H9 (cell line): ENCODE data around the gene MUC5AC. TPM values are rescaled to one million over a fixed set of nuclear protein-coding genes. Genes with fewer than 3 reads are reported as not detected.
A peak's percentile ranks its signal among the peaks of the same experiment; 100 is the strongest.

Experiments
- DNase-seq: peaks from one replicate; pipeline ENCODE4 v3.0.0-alpha.2; 2017
- H2AFZ ChIP-seq: one replicate; pipeline ENCODE4 v1.6.1; 2013; ENCODE audit warnings: mild to moderate bottlenecking, low read length, control low read depth, moderate library complexity
- H2AK5ac ChIP-seq: 2 replicates; pipeline ENCODE4 v1.6.1; 2013; ENCODE audit warnings: low read length, control low read depth, mixed read lengths; ENCODE audit not compliant: insufficient read length
- H2BK120ac ChIP-seq: one replicate; pipeline ENCODE4 v1.6.1; 2013; ENCODE audit warnings: low read depth, mild to moderate bottlenecking, low read length, control low read depth, inconsistent platforms; ENCODE audit not compliant: poor library complexity, severe bottlenecking
- H2BK12ac ChIP-seq: 2 replicates; pipeline ENCODE4 v1.6.1; 2013; ENCODE audit warnings: low read length, control low read depth, mixed read lengths, low read depth; ENCODE audit not compliant: insufficient read length
- H2BK15ac ChIP-seq: 2 replicates; pipeline ENCODE4 v1.6.1; 2013; ENCODE audit warnings: low read depth, low read length, control low read depth
- H2BK20ac ChIP-seq: one replicate; pipeline ENCODE4 v1.6.1; 2013; ENCODE audit warnings: low read depth, mild to moderate bottlenecking, low read length, control low read depth, inconsistent platforms; ENCODE audit not compliant: poor library complexity, severe bottlenecking
- H2BK5ac ChIP-seq: 2 replicates; pipeline ENCODE4 v1.6.1; 2013; ENCODE audit warnings: low read length, control low read depth, mixed read lengths; ENCODE audit not compliant: insufficient read length
- H3K14ac ChIP-seq: 2 replicates; pipeline ENCODE4 v1.6.1; 2013; ENCODE audit warnings: low read length, control low read depth; ENCODE audit not compliant: insufficient read depth
- H3K18ac ChIP-seq: 2 replicates; pipeline ENCODE4 v1.6.1; 2013; ENCODE audit warnings: low read depth, mild to moderate bottlenecking, mixed read lengths, low read length, control low read depth; ENCODE audit not compliant: insufficient read length
- H3K23ac ChIP-seq: 2 replicates; pipeline ENCODE4 v1.6.1; 2013; ENCODE audit warnings: low read length, control low read depth, mixed read lengths, low read depth; ENCODE audit not compliant: insufficient read length
- H3K23me2 ChIP-seq: 2 replicates; pipeline ENCODE4 v1.6.1; 2013; ENCODE audit warnings: low read depth, mild to moderate bottlenecking, mixed read lengths, low read length, control low read depth; ENCODE audit not compliant: insufficient read length, poor library complexity, severe bottlenecking
- H3K27ac ChIP-seq: 2 replicates; pipeline ENCODE4 v1.5.1; 2013; ENCODE audit warnings: low read length, control low read depth, mixed read lengths, low read depth; ENCODE audit not compliant: insufficient read length
- H3K27me3 ChIP-seq: 2 replicates; pipeline ENCODE4 v1.6.1; 2013; ENCODE audit warnings: low read length, control low read depth, inconsistent platforms; ENCODE audit not compliant: insufficient read depth
- H3K4ac ChIP-seq: 2 replicates; pipeline ENCODE4 v1.6.1; 2013; ENCODE audit warnings: low read depth, mild to moderate bottlenecking, control low read depth, inconsistent platforms, low read length, moderate library complexity
- H3K4me1 ChIP-seq: 2 replicates; pipeline ENCODE4 v1.6.1; 2013; ENCODE audit warnings: low read length, control low read depth, inconsistent platforms; ENCODE audit not compliant: insufficient read depth
- H3K4me2 ChIP-seq: 2 replicates; pipeline ENCODE4 v1.6.1; 2013; ENCODE audit warnings: low read length, control low read depth, mixed read lengths; ENCODE audit not compliant: insufficient read length, insufficient read depth
- H3K56ac ChIP-seq: 2 replicates; pipeline ENCODE4 v1.6.1; 2013; ENCODE audit warnings: low read depth, mild to moderate bottlenecking, mixed read lengths, low read length, control low read depth; ENCODE audit not compliant: insufficient read length
- H3K79me1 ChIP-seq: 2 replicates; pipeline ENCODE4 v1.6.1; 2013; ENCODE audit warnings: low read depth, mild to moderate bottlenecking, moderate library complexity, low read length, control low read depth, inconsistent platforms; ENCODE audit not compliant: insufficient read depth, poor library complexity, severe bottlenecking
- H3K79me2 ChIP-seq: 2 replicates; pipeline ENCODE4 v1.6.1; 2013; ENCODE audit warnings: low read length, control low read depth, inconsistent platforms; ENCODE audit not compliant: insufficient read depth
- H3K9ac ChIP-seq: 2 replicates; pipeline ENCODE4 v1.6.1; 2013; ENCODE audit warnings: low read length, control low read depth, mixed read lengths; ENCODE audit not compliant: insufficient read length; ENCODE audit errors: extremely low read depth
- H3K9me3 ChIP-seq: one replicate; pipeline ENCODE4 v1.6.1; 2013; ENCODE audit warnings: low read depth, low read length, inconsistent platforms; ENCODE audit not compliant: control insufficient read depth
- H3T11ph ChIP-seq: one replicate; pipeline ENCODE4 v1.6.1; 2013; ENCODE audit warnings: mild to moderate bottlenecking, low read length, control low read depth, inconsistent platforms
- H4K20me1 ChIP-seq: one replicate; pipeline ENCODE4 v1.6.1; 2013; ENCODE audit not compliant: control insufficient read depth, insufficient read length, insufficient read depth
- H4K5ac ChIP-seq: 2 replicates; pipeline ENCODE4 v1.6.1; 2013; ENCODE audit warnings: low read depth, mild to moderate bottlenecking, mixed read lengths, low read length, control low read depth; ENCODE audit not compliant: insufficient read length
- H4K8ac ChIP-seq: replicated peaks from 2 replicates; pipeline ENCODE4 v1.6.1; 2013; ENCODE audit warnings: low read length, control low read depth, mixed read lengths, low read depth; ENCODE audit not compliant: insufficient read length
- H4K91ac ChIP-seq: 2 replicates; pipeline ENCODE4 v1.6.1; 2013; ENCODE audit warnings: low read depth, mild to moderate bottlenecking, moderate library complexity, mixed read lengths, low read length, control low read depth; ENCODE audit not compliant: insufficient read length
- H3K27ac Mint-ChIP-seq, 3 experiments: 2 replicates in 2 of 3; 3 replicates in 1 of 3; pipeline ENCODE4 v1.8.0; 2020 to 2021; ENCODE audit warnings: mixed read lengths in 3 of 3, mild to moderate bottlenecking in 1 of 3, moderate library complexity in 1 of 3
- H3K27me3 Mint-ChIP-seq: 2 replicates; pipeline ENCODE4 v1.8.0; 2021; ENCODE audit warnings: low read depth, mild to moderate bottlenecking, moderate library complexity, mixed read lengths
- H3K36me3 Mint-ChIP-seq, 3 experiments: 2 replicates in 2 of 3; 3 replicates in 1 of 3; pipeline ENCODE4 v1.8.0; 2020 to 2021; ENCODE audit warnings: low read depth in 3 of 3, mixed read lengths in 3 of 3; ENCODE audit not compliant: insufficient read depth in 1 of 3
- H3K4me1 Mint-ChIP-seq, 2 experiments: 2 replicates each; pipeline ENCODE4 v1.8.0; 2020; ENCODE audit warnings: mixed read lengths in 2 of 2
- H3K4me3 Mint-ChIP-seq, 2 experiments: 2 replicates in 1 of 2; 3 replicates in 1 of 2; pipeline ENCODE4 v1.8.0; 2020 to 2021; ENCODE audit warnings: mild to moderate bottlenecking in 2 of 2, mixed read lengths in 2 of 2, moderate library complexity in 1 of 2
- H3K9me3 Mint-ChIP-seq, 2 experiments: 2 replicates in 1 of 2; 3 replicates in 1 of 2; pipeline ENCODE4 v1.8.0; 2020; ENCODE audit warnings: mild to moderate bottlenecking in 2 of 2, mixed read lengths in 2 of 2, moderate library complexity in 1 of 2
- CTCF ChIP-seq: fragments of 200-600 bp; sonication (generic); conservative IDR thresholded peaks from 3 replicates; pipeline ENCODE4 v1.8.0; 2021; ENCODE audit warnings: antibody characterized with exemption, mild to moderate bottlenecking
- WGBS: extraction: QIAGEN DNeasy Blood & Tissue Kit; methylation state at CpG from one replicate; pipeline ENCODE4 v1.1.7; 2013; ENCODE audit warnings: missing lambda C conversion rate, low lambda C conversion rate, mixed read lengths; ENCODE audit not compliant: insufficient read length; ENCODE audit errors: extremely low coverage; 5-methylcytosine and 5-hydroxymethylcytosine counted together
- total RNA-seq: library from RNA; stranded (reverse); gene quantifications from 2 replicates; pipeline ENCODE4 v1.2.1, GENCODE V29; 2021

The MUC5AC gene
- total RNA-seq, 1 experiment from 2014 or later = not detected

GRCh38 chr11:1209371-1210057 is 51.8 kb downstream of the MUC5AC start:
- H3K4ac ChIP-seq = no peak overlapping the region
- H3K79me2 ChIP-seq = no peaks in the 10 kb centered on the region
- H3K14ac ChIP-seq = no peak overlapping the region; the same call in 1 of the 2 replicates
- H3K4me2 ChIP-seq = no peak overlapping the region
- H3K23ac ChIP-seq = no peak overlapping the region
- Mint-ChIP-seq H3K4me3 (no peak overlapping the region), H3K27ac (no peak overlapping the region; a peak in 1 of 7 replicates), H3K27me3 (peaks cover 50% of the 10 kb centered on the region), H3K4me1 (no peaks in the 10 kb centered on the region), H3K9me3 (peaks cover 41% of the 10 kb centered on the region in 2 experiments), H3K36me3 (peaks cover 0 to 3% (median 0%) of the 10 kb centered on the region in 3 experiments; a peak in 3 of 7 replicates)
- H3K23me2 ChIP-seq = no peaks in the 10 kb centered on the region
- WGBS = no CpG with 5 or more reads among the region's 17 CpGs
- no peak overlapping the region for H2AK5ac ChIP-seq
- no peak overlapping the region for H3T11ph ChIP-seq
- H3K4me1 ChIP-seq = no peaks in the 10 kb centered on the region
- no peak for TF ChIP-seq CTCF
- no peak overlapping the region for H4K5ac ChIP-seq
- H4K20me1 ChIP-seq = no peaks in the 10 kb centered on the region
- no peaks in the 10 kb centered on the region for H3K79me1 ChIP-seq
- no peak overlapping the region for H2AFZ ChIP-seq
- H3K56ac ChIP-seq = no peak overlapping the region
- no peak overlapping the region for H2BK5ac ChIP-seq
- DNase-seq = peak; percentile 8
- peaks cover 8% of the 10 kb centered on the region for H3K9me3 ChIP-seq
- H4K8ac ChIP-seq = no peak overlapping the region
- H3K27ac ChIP-seq = no peak overlapping the region
- no peak overlapping the region for H4K91ac ChIP-seq
- H3K9ac ChIP-seq = no peak overlapping the region
- no peaks in the 10 kb centered on the region for H3K27me3 ChIP-seq
- no peak overlapping the region for H2BK12ac ChIP-seq
- no peak overlapping the region for H3K18ac ChIP-seq
- no peak overlapping the region for H2BK15ac ChIP-seq
- no peak overlapping the region for H2BK120ac ChIP-seq
- H2BK20ac ChIP-seq = no peak overlapping the region
